HepG2 (cell line): ENCODE data around the gene KCNQ2. TPM values are rescaled to one million over a fixed set of nuclear protein-coding genes. Genes with fewer than 3 reads are reported as not detected.

Experiments
- ATF4 ChIP-seq, 2 experiments: fragments of 450-650 bp in 1 of 2; sonication (generic) in 1 of 2; formaldehyde crosslinking; IDR thresholded peaks; 2 replicates each; pipeline versions ENCODE4 v1.5.0 to v1.8.0; 2020 to 2022; ENCODE audit warnings: mild to moderate bottlenecking in 1 of 2, missing genetic modification reagents in 1 of 2
- ATF7 ChIP-seq, 2 experiments: fragments of 450-650 bp in 1 of 2; sonication (generic) in 1 of 2; formaldehyde crosslinking in 1 of 2; IDR thresholded peaks; 2 replicates each; pipeline versions ENCODE4 v1.4.0 to v1.6.1; 2016 to 2020; ENCODE audit warnings: antibody characterized with exemption in 1 of 2, mild to moderate bottlenecking in 1 of 2, missing genetic modification reagents in 1 of 2
- CHD4 ChIP-seq: fragments of 200-600 bp; sonication (generic); IDR thresholded peaks from 2 replicates; pipeline ENCODE4 v1.7.0; 2017; ENCODE audit warnings: mild to moderate bottlenecking, low read length, borderline replicate concordance
- CREBL2 ChIP-seq: sonication (generic); formaldehyde crosslinking; IDR thresholded peaks from 2 replicates; pipeline ENCODE4 v1.8.1; 2023; ENCODE audit warnings: missing genetic modification reagents, mild to moderate bottlenecking, borderline replicate concordance
- EHMT2 ChIP-seq: fragments of 200-600 bp; sonication (generic); IDR thresholded peaks from 2 replicates; pipeline ENCODE4 v1.7.0; 2017; ENCODE audit warnings: antibody characterized with exemption, low read depth, low read length, borderline replicate concordance
- GTF2F1 ChIP-seq: fragments of 150-350 bp; IDR thresholded peaks from 2 replicates; pipeline ENCODE4 v1.6.1; 2014; ENCODE audit warnings: low read length
- NR3C1 ChIP-seq: sonication (generic); formaldehyde crosslinking; IDR thresholded peaks from 2 replicates; pipeline ENCODE4 v1.4.0; 2020; ENCODE audit warnings: missing genetic modification reagents
- PCBP1 ChIP-seq: fragments of 200-400 bp; formaldehyde crosslinking; IDR thresholded peaks from 2 replicates; pipeline ENCODE4 v1.6.1; 2017; ENCODE audit warnings: mild to moderate bottlenecking, low read depth, low read length, borderline replicate concordance
- PITX1 ChIP-seq: sonication (generic); formaldehyde crosslinking; IDR thresholded peaks from 2 replicates; pipeline ENCODE4 v1.5.1; 2020; ENCODE audit warnings: mild to moderate bottlenecking, missing genetic modification reagents
- SNAPC4 ChIP-seq: sonication (generic); formaldehyde crosslinking; IDR thresholded peaks from 2 replicates; pipeline ENCODE4 v1.4.0; 2020; ENCODE audit warnings: mild to moderate bottlenecking, missing genetic modification reagents
- SSRP1 ChIP-seq: IDR thresholded peaks from 2 replicates; pipeline ENCODE4 v1.6.1; 2016; ENCODE audit warnings: control low read depth
- TRIM24 ChIP-seq: sonication (generic); formaldehyde crosslinking; IDR thresholded peaks from 2 replicates; pipeline ENCODE4 v1.8.0; 2022; ENCODE audit warnings: mild to moderate bottlenecking, missing genetic modification reagents
- ZNF235 ChIP-seq: sonication (generic); formaldehyde crosslinking; IDR thresholded peaks from 2 replicates; pipeline ENCODE4 v1.8.1; 2023; ENCODE audit warnings: mild to moderate bottlenecking, missing genetic modification reagents, borderline replicate concordance
- ZNF451 ChIP-seq: sonication (generic); formaldehyde crosslinking; IDR thresholded peaks from 2 replicates; pipeline ENCODE4 v1.5.0; 2020; ENCODE audit warnings: mild to moderate bottlenecking, missing genetic modification reagents
- ZNF772 ChIP-seq: sonication (generic); formaldehyde crosslinking; IDR thresholded peaks from 2 replicates; pipeline ENCODE4 v1.5.0; 2020; ENCODE audit warnings: mild to moderate bottlenecking, missing genetic modification reagents
- polyA plus RNA-seq, 8 experiments: library from polyadenylated mRNA; depleted of rRNA in 3 of 8; stranded (reverse) in 7 of 8; unstranded in 1 of 8; fragments of >200 nt; fragmentation: Illumina TruSeq in 4 of 8; extraction: Trizol in 4 of 8; gene quantifications; 2 replicates each; pipeline versions ENCODE4 v1.2.1 to v1.2.3, GENCODE V29; 2011 to 2016; ENCODE audit warnings: low read depth in 4 of 8, missing spikeins in 1 of 8, mixed read lengths in 1 of 8; ENCODE audit not compliant: insufficient read depth in 1 of 8
- total RNA-seq, 5 experiments: library from RNA; depleted of rRNA; stranded (reverse); fragments of >200 nt; fragmentation: Illumina TruSeq; extraction: Trizol; gene quantifications; 2 replicates each; pipeline ENCODE4 v1.2.3, GENCODE V29; 2016; ENCODE audit warnings: low read depth in 1 of 5

Gene KCNQ2
- total and polyA plus RNA-seq, 2 of the 13 experiments (the other 11 are each of a cell fraction or from before 2014, with no cell fraction given), result not detected

DNA sequence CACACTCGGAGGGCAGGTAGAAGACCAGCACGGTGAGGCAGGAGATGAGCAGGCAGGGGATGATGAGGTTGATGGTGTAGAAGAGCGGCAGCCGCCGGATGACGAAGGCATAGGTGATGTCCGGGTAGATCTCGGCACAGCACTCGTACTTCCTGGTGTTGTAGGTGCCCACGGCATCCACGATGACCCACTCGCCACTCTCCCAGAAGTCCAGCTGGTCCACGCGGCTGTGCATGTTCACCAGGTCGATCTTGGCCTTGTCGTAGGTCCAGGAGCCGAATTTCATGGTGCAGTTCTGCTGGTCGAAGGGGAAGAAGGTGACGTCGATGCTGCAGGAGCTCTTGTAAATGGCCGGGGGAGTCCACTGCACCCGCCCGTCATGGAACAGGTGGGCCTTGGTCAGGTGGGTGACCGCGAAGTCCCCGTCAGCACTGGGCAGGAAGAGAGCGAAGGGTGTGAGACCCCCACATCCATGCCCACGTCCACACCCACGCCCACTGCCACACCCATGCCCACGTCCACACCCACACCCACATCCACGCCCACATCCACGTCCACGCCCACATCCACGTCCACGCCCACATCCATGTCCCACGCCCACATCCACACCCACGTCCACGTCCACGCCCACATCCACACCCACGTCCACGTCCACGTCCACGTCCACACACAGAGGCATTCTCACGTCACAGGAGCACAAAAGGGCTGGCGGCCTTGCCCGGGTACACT is 121.7 kb downstream of the KCNQ2 start (continued):
- TF ChIP-seq GTF2F1, result no peak
- TF ChIP-seq ZNF235, result no peak
- 0 out of 2 replicates have a peak, but pooled peaks have one; percentile 34 for TF ChIP-seq PCBP1
- TF ChIP-seq ZNF451, result no peak
- TF ChIP-seq CHD4, result 0 out of 2 replicates have a peak, but pooled peaks have one; percentile 43
- no peak for TF ChIP-seq ATF7 (IDR thresholded peaks at IDR 0.05)
- no peak for TF ChIP-seq ATF7 (CRISPR knock-in tag; IDR thresholded peaks at IDR 0.05)
- no peak for TF ChIP-seq ATF4 (CRISPR knock-in tag; IDR thresholded peaks at IDR 0.05)
- TF ChIP-seq SSRP1 (CRISPR knock-in tag), result no peak
- TF ChIP-seq PITX1 (CRISPR knock-in tag), result no peak
- no peak for TF ChIP-seq ZNF772
- no peak for TF ChIP-seq SNAPC4 (CRISPR knock-in tag)
- peak; percentile 95; the same call in 1 of the 2 replicates for TF ChIP-seq EHMT2
- TF ChIP-seq NR3C1 (CRISPR knock-in tag), result no peak
- TF ChIP-seq CREBL2 (CRISPR knock-in tag), result no peak
- no peak for TF ChIP-seq TRIM24 (CRISPR knock-in tag)

Other genes starting within 250 kb of the KCNQ2 start
- gene BIRC7, start 236.8 kb downstream of the KCNQ2 start, total RNA-seq (2016; rRNA removed; fragmentation: Illumina TruSeq; extraction: Trizol), result 0.20 and 0.27 TPM in 2 replicates
- 5.1 and 8.6 TPM in 2 replicates for gene BIRC7, start 236.8 kb downstream of the KCNQ2 start, polyA plus RNA-seq (2011; rRNA removed)
- not detected in 2 replicates for gene NKAIN4, start 218.2 kb downstream of the KCNQ2 start, total RNA-seq (2016; rRNA removed; fragmentation: Illumina TruSeq; extraction: Trizol)
- not detected in 2 replicates for gene NKAIN4, start 218.2 kb downstream of the KCNQ2 start, polyA plus RNA-seq (2011; rRNA removed)
- 51.4 and 132 TPM in 2 replicates for gene ARFGAP1, start 199.8 kb downstream of the KCNQ2 start, total RNA-seq (2016; rRNA removed; fragmentation: Illumina TruSeq; extraction: Trizol)
- gene ARFGAP1, start 199.8 kb downstream of the KCNQ2 start, polyA plus RNA-seq (2011; rRNA removed), result 132 and 173 TPM in 2 replicates
- not detected in 2 replicates for gene COL20A1, start 179.5 kb downstream of the KCNQ2 start, total RNA-seq (2016; rRNA removed; fragmentation: Illumina TruSeq; extraction: Trizol)
- 0.03 TPM in 1 of 2 replicates, not detected in the other for gene COL20A1, start 179.5 kb downstream of the KCNQ2 start, polyA plus RNA-seq (2011; rRNA removed)
- gene CHRNA4, start 111.3 kb downstream of the KCNQ2 start, total RNA-seq (2016; rRNA removed; fragmentation: Illumina TruSeq; extraction: Trizol), result not detected in 2 replicates
- not detected in 2 replicates for gene CHRNA4, start 111.3 kb downstream of the KCNQ2 start, polyA plus RNA-seq (2011; rRNA removed)
- gene EEF1A2, start 26.4 kb upstream of the KCNQ2 start, total RNA-seq (2016; rRNA removed; fragmentation: Illumina TruSeq; extraction: Trizol), result 0.36 and 0.44 TPM in 2 replicates
- 0.87 and 1.8 TPM in 2 replicates for gene EEF1A2, start 26.4 kb upstream of the KCNQ2 start, polyA plus RNA-seq (2011; rRNA removed)
- gene PPDPF, start 48.1 kb upstream of the KCNQ2 start, total RNA-seq (2016; rRNA removed; fragmentation: Illumina TruSeq; extraction: Trizol), result 6.0 and 7.0 TPM in 2 replicates
- gene PPDPF, start 48.1 kb upstream of the KCNQ2 start, polyA plus RNA-seq (2011; rRNA removed), result 1.8 and 2.2 TPM in 2 replicates
- gene PTK6, start 64.7 kb upstream of the KCNQ2 start, total RNA-seq (2016; rRNA removed; fragmentation: Illumina TruSeq; extraction: Trizol), result not detected in 2 replicates
- gene PTK6, start 64.7 kb upstream of the KCNQ2 start, polyA plus RNA-seq (2011; rRNA removed), result 0.07 and 0.08 TPM in 2 replicates
- not detected in 2 replicates for gene SRMS, start 75.1 kb upstream of the KCNQ2 start, total RNA-seq (2016; rRNA removed; fragmentation: Illumina TruSeq; extraction: Trizol)
- gene SRMS, start 75.1 kb upstream of the KCNQ2 start, polyA plus RNA-seq (2011; rRNA removed), result 0.09 TPM in 1 of 2 replicates, not detected in the other
- not detected in 2 replicates for gene FNDC11, start 81.5 kb upstream of the KCNQ2 start, total RNA-seq (2016; rRNA removed; fragmentation: Illumina TruSeq; extraction: Trizol)
- 0.07 and 0.13 TPM in 2 replicates for gene FNDC11, start 81.5 kb upstream of the KCNQ2 start, polyA plus RNA-seq (2011; rRNA removed)
- gene HELZ2, start 101.6 kb upstream of the KCNQ2 start, total RNA-seq (2016; rRNA removed; fragmentation: Illumina TruSeq; extraction: Trizol), result 8.4 and 10.1 TPM in 2 replicates
- gene HELZ2, start 101.6 kb upstream of the KCNQ2 start, polyA plus RNA-seq (2011; rRNA removed), result 9.6 and 16.1 TPM in 2 replicates
- gene GMEB2, start 154.4 kb upstream of the KCNQ2 start, total RNA-seq (2016; rRNA removed; fragmentation: Illumina TruSeq; extraction: Trizol), result 11.6 and 12.4 TPM in 2 replicates
- gene GMEB2, start 154.4 kb upstream of the KCNQ2 start, polyA plus RNA-seq (2011; rRNA removed), result 10.6 and 11.5 TPM in 2 replicates
- gene STMN3, start 180.8 kb upstream of the KCNQ2 start, total RNA-seq (2016; rRNA removed; fragmentation: Illumina TruSeq; extraction: Trizol), result 28.1 and 48.3 TPM in 2 replicates
- gene STMN3, start 180.8 kb upstream of the KCNQ2 start, polyA plus RNA-seq (2011; rRNA removed), result 21.0 and 28.5 TPM in 2 replicates
- 10.9 and 21.8 TPM in 2 replicates for gene RTEL1, start 185.7 kb upstream of the KCNQ2 start, total RNA-seq (2016; rRNA removed; fragmentation: Illumina TruSeq; extraction: Trizol)
- gene RTEL1, start 185.7 kb upstream of the KCNQ2 start, polyA plus RNA-seq (2011; rRNA removed), result 29.5 and 36.4 TPM in 2 replicates
- not detected in 2 replicates for gene TNFRSF6B, start 224.0 kb upstream of the KCNQ2 start, total RNA-seq (2016; rRNA removed; fragmentation: Illumina TruSeq; extraction: Trizol)
- gene TNFRSF6B, start 224.0 kb upstream of the KCNQ2 start, polyA plus RNA-seq (2011; rRNA removed), result 0.24 and 0.86 TPM in 2 replicates
- gene ARFRP1, start 235.3 kb upstream of the KCNQ2 start, total RNA-seq (2016; rRNA removed; fragmentation: Illumina TruSeq; extraction: Trizol), result 33.7 and 51.1 TPM in 2 replicates
- 32.0 and 42.8 TPM in 2 replicates for gene ARFRP1, start 235.3 kb upstream of the KCNQ2 start, polyA plus RNA-seq (2011; rRNA removed)
- gene ZGPAT, start 235.4 kb upstream of the KCNQ2 start, total RNA-seq (2016; rRNA removed; fragmentation: Illumina TruSeq; extraction: Trizol), result 40.2 and 41.9 TPM in 2 replicates
- 23.0 and 32.8 TPM in 2 replicates for gene ZGPAT, start 235.4 kb upstream of the KCNQ2 start, polyA plus RNA-seq (2011; rRNA removed)